Panc1 (cell line): ENCODE results near the gene ARHGAP18.

Experiments
- POLR2AphosphoS5 ChIP-seq: IDR thresholded peaks from 2 replicates; pipeline ENCODE4 v1.6.1; 2012; ENCODE audit warnings: mild to moderate bottlenecking, low read depth, low read length, moderate library complexity
- REST ChIP-seq, 2 experiments: IDR thresholded peaks; 2 replicates each; pipeline ENCODE4 v1.6.1; 2011 to 2012; ENCODE audit warnings: low read depth in 2 of 2, control low read depth in 1 of 2, low read length in 1 of 2, mild to moderate bottlenecking in 1 of 2, moderate library complexity in 1 of 2; ENCODE audit not compliant: insufficient read depth in 1 of 2
- TCF7L2 ChIP-seq: IDR thresholded peaks from 2 replicates; pipeline ENCODE4 v1.6.1; 2011; ENCODE audit warnings: mild to moderate bottlenecking, low read depth, low read length, inconsistent platforms
- TF ChIP-seq, protein P1 (sequence below): fragments of 450-650 bp; IDR thresholded peaks from 2 replicates; pipeline ENCODE4 v1.5.1; 2017; ENCODE audit warnings: mild to moderate bottlenecking

- TF ChIP-seq, protein P1, sequence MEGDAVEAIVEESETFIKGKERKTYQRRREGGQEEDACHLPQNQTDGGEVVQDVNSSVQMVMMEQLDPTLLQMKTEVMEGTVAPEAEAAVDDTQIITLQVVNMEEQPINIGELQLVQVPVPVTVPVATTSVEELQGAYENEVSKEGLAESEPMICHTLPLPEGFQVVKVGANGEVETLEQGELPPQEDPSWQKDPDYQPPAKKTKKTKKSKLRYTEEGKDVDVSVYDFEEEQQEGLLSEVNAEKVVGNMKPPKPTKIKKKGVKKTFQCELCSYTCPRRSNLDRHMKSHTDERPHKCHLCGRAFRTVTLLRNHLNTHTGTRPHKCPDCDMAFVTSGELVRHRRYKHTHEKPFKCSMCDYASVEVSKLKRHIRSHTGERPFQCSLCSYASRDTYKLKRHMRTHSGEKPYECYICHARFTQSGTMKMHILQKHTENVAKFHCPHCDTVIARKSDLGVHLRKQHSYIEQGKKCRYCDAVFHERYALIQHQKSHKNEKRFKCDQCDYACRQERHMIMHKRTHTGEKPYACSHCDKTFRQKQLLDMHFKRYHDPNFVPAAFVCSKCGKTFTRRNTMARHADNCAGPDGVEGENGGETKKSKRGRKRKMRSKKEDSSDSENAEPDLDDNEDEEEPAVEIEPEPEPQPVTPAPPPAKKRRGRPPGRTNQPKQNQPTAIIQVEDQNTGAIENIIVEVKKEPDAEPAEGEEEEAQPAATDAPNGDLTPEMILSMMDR: no peak
- TF ChIP-seq POLR2AphosphoS5 (no peak), TCF7L2 (no peak), REST (IDR thresholded peaks at IDR 0.05; ENCODE audit: insufficient read depth in 1 of 2, low read depth in 2 of 2, low read length in 1 of 2) (no peak)
Measured at GRCh38 chr6:129662406-129662766, 47.6 kb downstream of the ARHGAP18 start.
